HL-60 (cell line): ENCODE measurements around the gene SVIL.
"Not testable (repeated sequence)": the region's sequence is repeated elsewhere in the genome, so short reads cannot be mapped to it uniquely, and the experiment has no call there.

Experiments
- DNase-seq, 2 experiments: peaks; one replicate each; pipeline ENCODE4 v3.0.0-alpha.2; 2010 to 2020; ENCODE audit warnings: low read depth in 1 of 2, low spot score in 1 of 2
- H3K27ac ChIP-seq: fragments of 250-450 bp; sonication (Bioruptor Pico); replicated peaks from 2 replicates; pipeline ENCODE4 v1.5.1; 2020; ENCODE audit warnings: mild to moderate bottlenecking, moderate library complexity
- H3K27me3 ChIP-seq: fragments of 250-450 bp; sonication (Bioruptor Pico); 2 replicates; pipeline ENCODE4 v1.5.1; 2021; ENCODE audit warnings: mild to moderate bottlenecking, moderate library complexity; ENCODE audit not compliant: insufficient read depth, poor library complexity, severe bottlenecking
- H3K4me3 ChIP-seq: replicated peaks from 2 replicates; pipeline ENCODE4 v1.5.1; 2011; ENCODE audit warnings: mild to moderate bottlenecking, control low read depth, low read length; ENCODE audit not compliant: insufficient read depth
- CTCF ChIP-seq: IDR thresholded peaks from one replicate; pipeline ENCODE4 v1.5.1; 2011; ENCODE audit warnings: low read length, control low read depth, inconsistent platforms; ENCODE audit not compliant: insufficient read depth
- GABPA ChIP-seq: IDR thresholded peaks from 2 replicates; pipeline ENCODE4 v1.6.1; 2012; ENCODE audit warnings: low read depth
- POLR2AphosphoS5 ChIP-seq: IDR thresholded peaks from 2 replicates; pipeline ENCODE4 v1.6.1; 2012; ENCODE audit warnings: low read depth
- REST ChIP-seq: IDR thresholded peaks from 2 replicates; pipeline ENCODE4 v1.6.1; 2012; ENCODE audit warnings: low read depth; ENCODE audit not compliant: insufficient replicate concordance
- SPI1 ChIP-seq: IDR thresholded peaks from 2 replicates; pipeline ENCODE4 v1.6.1; 2012; ENCODE audit warnings: low read depth, mild to moderate bottlenecking, borderline replicate concordance

The SVIL gene

GRCh38 chr10:29448756-29449592 lies 185.8 kb downstream of the SVIL start:
- not testable (repeated sequence) for H3K27ac ChIP-seq, H3K27me3 ChIP-seq, H3K4me3 ChIP-seq
- TF ChIP-seq CTCF (peak; percentile 30), SPI1 (0 out of 2 replicates have a peak, but pooled peaks have one; percentile 12)
- peak; percentile 26 to 76 for DNase-seq

- no peak for DNase-seq
- no peak overlapping the region for H3K27ac ChIP-seq
- no peak overlapping the region for H3K4me3 ChIP-seq
- TF ChIP-seq POLR2AphosphoS5, result no peak
- no peak for TF ChIP-seq GABPA
- TF ChIP-seq SPI1, result no peak
- TF ChIP-seq CTCF, result no peak
- no peak for TF ChIP-seq REST
- H3K27me3 ChIP-seq, result no peaks in the 10 kb centered on the region
These were observed 186.6 kb downstream of the SVIL start for GRCh38 chr10:29448125-29448524.

GRCh38 chr10:29446327-29446726 lies 188.4 kb downstream of the SVIL start:
- peak overlapping the region; percentile 41; the same call in 1 of the 2 replicates for H3K27ac ChIP-seq
- peak in 1 of 2 experiments; percentile 7 for DNase-seq
- H3K4me3 ChIP-seq, result no peak overlapping the region
- H3K27me3 ChIP-seq, result no peaks in the 10 kb centered on the region
- TF ChIP-seq POLR2AphosphoS5 (no peak), CTCF (no peak), GABPA (no peak), REST (no peak), SPI1 (no peak)
